ENCODE data around the gene PICK1.

PICK1 gene

DNA sequence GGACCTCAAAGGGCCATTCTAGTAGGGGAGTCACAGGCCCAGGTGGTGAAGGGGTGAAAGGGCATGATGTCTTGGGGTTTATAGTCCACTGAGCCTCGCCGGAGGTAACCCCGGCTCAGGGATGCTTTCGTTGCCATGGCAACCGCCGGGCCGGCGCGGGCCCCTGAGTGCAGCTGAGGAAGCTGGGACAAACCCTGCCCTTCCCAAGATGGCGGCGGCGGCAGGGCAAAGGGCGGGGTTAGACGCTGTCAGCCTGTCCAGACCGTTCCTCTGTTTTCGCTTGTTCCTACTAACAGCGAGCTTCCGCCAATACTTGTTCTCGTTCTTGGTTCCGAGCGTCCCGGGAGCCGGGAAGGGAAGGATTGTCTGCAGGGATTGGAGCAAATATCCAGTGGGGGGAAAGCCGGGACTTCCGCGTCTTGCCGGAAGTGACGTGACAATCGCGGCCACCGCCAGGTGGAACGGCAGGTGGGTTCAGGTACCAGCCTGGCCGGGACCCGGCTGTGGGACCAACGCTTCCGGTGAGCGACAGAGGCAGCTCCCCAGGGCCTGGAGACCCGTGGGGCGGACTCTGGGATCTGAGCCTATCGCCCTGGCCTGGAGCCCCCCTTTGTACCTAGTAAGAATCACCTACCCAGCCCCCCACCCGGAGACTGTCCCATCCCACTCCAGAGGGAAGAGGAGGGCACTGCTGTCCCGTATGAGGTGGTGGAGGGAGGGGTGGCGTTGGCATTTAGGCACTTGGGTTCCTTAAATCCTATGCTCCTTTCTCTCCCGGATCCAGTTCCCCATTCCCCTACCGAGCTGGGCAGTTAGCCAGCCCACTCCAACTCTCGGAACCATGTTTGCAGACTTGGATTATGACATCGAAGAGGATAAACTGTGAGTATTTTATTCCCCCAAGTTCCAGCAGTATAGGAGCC is at the start of gene PICK1:
TSS of gene PICK1 (plus strand) at position 436 of the 923 bp plus-strand sequence. CDS start at position 842, 406 bp downstream.
- DNase-seq (ENCODE audit: low spot score) = peak; percentile 95
- Histone ChIP-seq H3K4me3 (peak within 1 kb of the TSS; percentile 79), H3K27ac (peak within 1 kb of the TSS; percentile 90 to 94)
- TF ChIP-seq, protein P1, sequence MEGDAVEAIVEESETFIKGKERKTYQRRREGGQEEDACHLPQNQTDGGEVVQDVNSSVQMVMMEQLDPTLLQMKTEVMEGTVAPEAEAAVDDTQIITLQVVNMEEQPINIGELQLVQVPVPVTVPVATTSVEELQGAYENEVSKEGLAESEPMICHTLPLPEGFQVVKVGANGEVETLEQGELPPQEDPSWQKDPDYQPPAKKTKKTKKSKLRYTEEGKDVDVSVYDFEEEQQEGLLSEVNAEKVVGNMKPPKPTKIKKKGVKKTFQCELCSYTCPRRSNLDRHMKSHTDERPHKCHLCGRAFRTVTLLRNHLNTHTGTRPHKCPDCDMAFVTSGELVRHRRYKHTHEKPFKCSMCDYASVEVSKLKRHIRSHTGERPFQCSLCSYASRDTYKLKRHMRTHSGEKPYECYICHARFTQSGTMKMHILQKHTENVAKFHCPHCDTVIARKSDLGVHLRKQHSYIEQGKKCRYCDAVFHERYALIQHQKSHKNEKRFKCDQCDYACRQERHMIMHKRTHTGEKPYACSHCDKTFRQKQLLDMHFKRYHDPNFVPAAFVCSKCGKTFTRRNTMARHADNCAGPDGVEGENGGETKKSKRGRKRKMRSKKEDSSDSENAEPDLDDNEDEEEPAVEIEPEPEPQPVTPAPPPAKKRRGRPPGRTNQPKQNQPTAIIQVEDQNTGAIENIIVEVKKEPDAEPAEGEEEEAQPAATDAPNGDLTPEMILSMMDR (IDR thresholded peaks at IDR 0.05) = no peak

DNA sequence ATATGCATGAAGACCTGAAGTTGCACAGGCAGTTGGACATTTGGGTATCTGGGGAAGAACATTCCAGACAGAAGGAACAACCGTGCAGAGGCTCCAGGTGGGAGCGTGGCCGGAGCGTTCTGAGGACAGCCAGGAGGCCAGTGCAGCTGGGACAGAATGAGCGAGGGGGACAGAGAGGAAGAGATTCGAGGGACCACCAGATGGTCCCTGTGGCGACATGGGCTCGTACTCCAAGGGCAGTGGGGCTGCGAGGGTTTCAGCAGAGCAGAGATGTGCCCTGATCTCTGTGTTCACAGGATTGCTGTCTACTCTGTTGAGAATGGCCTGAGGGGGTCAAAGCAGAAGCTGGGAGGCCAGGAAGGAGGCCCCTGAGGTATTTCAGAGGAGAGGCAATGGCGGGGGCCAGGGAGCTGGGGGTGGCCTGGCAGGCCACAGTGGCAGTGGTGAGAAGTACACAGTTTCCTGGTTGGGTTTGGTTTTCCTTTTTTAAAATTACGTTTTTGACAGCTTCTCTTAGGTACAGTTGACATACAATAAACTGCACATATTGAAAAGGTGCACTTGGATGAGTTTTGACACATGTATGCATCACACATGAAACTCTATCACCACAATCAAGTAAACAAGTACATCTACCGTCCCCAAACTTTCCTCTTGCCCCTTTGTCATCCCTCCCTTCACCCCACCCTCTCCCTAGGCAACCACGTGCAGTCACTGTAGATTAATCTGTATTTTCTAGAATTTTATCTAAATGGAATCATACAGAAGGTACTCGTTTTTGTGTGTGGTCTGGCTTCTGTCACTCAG is 48.0 kb upstream of the PICK1 start:
- TF ChIP-seq, protein P1 (IDR thresholded peaks at IDR 0.05) = no peak
- no peak for DNase-seq (ENCODE audit: low spot score)
- no peak overlapping the region for H3K4me3 ChIP-seq
- H3K27ac ChIP-seq = no peak overlapping the region

DNA sequence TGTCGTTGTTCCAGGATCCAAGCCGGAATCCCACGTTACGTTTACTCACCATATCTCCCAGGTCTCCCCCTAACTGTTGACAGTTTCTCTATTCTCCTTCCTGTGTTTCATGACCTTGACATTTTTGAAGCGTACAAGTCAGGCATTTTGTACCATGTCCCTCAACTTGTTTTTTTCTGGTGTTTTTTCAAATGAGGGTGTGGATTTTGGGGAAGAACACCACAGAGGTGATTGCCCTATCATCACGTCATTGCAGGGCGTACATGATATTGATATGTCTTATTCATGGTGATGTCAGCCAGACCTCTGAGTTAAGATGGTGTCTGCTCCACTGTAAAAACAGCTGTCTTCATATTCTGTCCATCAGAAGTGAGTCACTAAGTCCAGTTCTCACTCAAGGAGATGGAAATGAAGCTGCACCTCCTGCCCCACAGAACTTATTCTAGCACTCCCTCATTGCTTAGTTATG is 44.6 kb upstream of the PICK1 start:
- DNase-seq (ENCODE audit: low spot score) = no peak
- TF ChIP-seq, protein P1 (IDR thresholded peaks at IDR 0.05) = no peak
- H3K27ac ChIP-seq = no peak overlapping the region

DNA sequence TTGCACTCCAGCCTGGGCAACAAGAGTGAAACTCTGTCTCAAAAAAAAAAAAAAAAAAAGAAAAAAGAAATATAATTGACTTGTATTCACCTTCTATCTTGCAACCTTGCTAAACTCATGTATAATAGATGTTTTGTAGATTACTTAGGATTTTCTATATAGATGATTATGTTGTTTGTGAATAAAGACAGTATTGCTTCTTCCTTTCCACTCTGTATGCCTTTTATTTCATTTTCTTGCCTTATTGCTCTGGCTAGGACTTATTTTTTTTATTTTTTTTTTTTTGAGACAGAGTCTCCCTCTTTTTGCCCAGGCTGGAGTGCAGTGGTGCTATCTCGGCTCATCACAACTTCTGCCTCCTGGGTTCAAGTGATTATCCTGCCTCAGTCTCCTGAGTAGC is 43.1 kb upstream of the PICK1 start:
- DNase-seq (ENCODE audit: low spot score) = no peak
- TF ChIP-seq, protein P1 (IDR thresholded peaks at IDR 0.05) = no peak
- Histone ChIP-seq H3K4me3 (no peak overlapping the region), H3K27ac (no peak overlapping the region)

More for the DNA sequence above, 44.6 kb upstream of the PICK1 start:
- no peak overlapping the region for H3K4me3 ChIP-seq

DNA sequence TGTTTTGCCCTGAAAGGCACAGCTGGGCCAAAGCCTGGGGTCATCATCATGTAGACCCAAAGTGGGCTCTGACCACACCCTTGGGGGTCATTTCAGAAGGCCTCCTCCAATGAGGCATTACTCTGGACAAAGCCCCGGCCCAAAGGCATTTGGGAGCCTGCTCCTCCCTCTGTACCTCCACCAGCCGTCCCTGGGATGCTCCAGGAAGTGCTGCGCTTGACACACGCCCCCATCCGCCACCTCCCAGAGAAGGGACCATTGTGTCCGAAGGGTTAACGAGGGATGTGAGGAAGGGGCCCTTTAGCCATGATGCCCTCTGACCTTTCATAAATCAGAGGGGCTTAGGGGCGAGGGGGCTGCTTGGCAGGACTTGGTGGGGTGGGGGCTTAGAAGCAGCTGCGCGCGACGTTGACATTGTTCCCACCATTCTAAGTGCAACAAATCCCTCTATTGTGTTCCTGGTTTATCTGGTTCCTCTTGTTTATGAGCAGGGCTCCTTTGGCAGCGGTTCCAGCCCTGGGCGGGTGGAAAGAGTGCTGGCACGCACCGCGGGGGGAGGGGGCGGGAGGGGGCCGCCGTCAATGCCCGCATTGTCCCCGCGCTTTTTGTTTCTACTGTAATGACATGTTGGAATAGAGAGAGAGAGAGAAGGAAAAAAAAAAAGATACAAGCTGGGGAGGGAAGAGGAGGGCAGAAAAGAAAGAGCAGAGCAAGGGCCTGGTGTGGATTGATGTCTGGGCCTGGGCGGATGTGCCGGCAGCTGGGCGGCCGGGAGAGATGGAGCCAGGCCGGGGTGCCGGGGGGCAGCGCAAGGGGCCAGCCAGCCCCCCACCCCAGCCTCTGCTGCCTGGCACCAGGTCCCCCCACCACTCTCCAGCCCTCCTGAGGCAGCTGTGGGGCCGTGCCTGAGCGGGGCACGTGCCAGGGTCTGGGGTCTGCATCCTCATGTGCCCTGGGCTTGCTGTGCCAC is 40.7 kb upstream of the PICK1 start:
- TF ChIP-seq, protein P1 (IDR thresholded peaks at IDR 0.05) = no peak
- Histone ChIP-seq H3K27ac (peak overlapping the region in 1 of 2 donors; percentile 75), H3K4me3 (no peak overlapping the region)
- no peak for DNase-seq (ENCODE audit: low spot score)

DNA sequence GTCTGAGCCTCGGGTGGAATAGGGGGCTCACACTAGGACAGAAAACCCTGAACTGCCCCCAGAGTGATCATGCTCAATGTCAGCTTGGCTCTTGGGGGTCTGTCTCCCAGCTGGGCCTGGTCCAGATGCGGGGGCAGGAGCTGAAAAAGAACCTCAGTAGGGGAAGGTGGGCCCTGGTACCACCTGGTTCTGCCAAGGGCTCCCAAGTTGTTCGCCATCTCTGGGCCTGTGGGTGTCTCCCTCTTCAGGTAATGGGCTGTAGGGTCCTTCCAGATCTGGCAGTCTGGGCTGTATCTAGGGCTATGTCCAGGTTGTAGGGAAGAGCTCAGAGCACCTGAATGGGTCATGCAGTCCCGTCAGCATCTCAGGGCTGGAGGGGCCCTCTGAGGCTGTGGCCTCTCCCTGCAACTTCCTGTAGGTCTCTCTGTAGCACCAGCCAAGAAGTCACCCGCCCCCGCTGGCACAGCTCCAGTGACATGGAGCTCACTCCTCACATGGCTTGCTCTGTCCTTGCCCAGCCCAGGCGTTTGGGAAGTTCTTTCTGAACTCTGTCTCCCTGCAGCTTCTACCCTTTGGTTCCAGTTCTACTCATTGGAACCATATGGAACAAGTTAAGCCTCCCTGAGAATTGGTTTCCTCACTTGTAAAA is 39.8 kb upstream of the PICK1 start:
- no peak for DNase-seq (ENCODE audit: low spot score)
- Histone ChIP-seq H3K4me3 (no peak overlapping the region), H3K27ac (peak overlapping the region in 1 of 2 donors; percentile 75)
- TF ChIP-seq, protein P1 (IDR thresholded peaks at IDR 0.05) = no peak

Data from coronary artery (tissue), 2 donors.